OCI-LY7 (cell line): ENCODE results near the gene WWOX.

ENCODE experiments used
- CTCF ChIP-seq: fragments of 200-600 bp; sonication (generic); conservative IDR thresholded peaks from 2 replicates; pipeline ENCODE4 v1.5.1; 2014; ENCODE audit warnings: mild to moderate bottlenecking, antibody characterized with exemption, low read length, moderate library complexity, mixed read lengths
- EZH2phosphoT487 ChIP-seq: fragments of 200-600 bp; sonication (generic); IDR thresholded peaks from 2 replicates; pipeline ENCODE4 v1.6.1; 2018; ENCODE audit warnings: low read depth, borderline replicate concordance, mild to moderate bottlenecking, mixed run types, antibody characterized with exemption, low read length, moderate library complexity, mixed read lengths

DNA sequence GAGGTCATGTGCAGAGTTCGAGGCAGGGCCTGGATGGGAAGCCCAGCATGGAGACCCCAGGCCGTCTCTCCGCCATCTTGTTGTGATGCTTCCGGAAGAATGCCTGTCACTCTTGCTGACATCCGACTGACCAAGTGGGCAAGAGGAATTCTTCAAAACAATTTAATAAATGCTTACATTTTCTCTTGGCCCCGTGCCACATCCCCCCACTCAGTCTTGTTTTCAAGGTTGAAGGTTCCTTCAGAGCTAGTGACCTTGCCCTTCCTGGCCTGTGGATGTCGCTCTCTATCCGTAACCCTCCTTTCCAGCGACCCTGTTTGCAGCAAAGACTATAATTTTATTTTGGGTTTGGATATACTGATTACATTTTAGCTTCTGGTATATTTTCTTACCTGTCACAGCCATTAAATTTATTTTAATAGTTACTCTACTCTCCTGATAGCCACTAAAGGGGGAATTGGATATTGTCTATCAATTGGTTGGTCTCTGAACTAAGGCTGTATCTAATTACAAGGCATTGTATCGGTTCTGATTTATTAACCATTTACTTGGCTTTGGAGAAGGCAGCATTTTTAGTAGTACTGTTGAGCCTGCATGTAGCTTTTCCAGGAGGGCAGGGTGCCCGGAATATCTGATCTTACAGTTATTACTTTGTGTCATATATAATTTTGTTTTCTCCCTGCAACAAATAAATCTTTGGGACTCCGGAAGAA, 264.5 kb downstream of the WWOX start:
- TF ChIP-seq EZH2phosphoT487 (no peak), CTCF (no peak)
